ENCODE data around the gene NFKBIA.

The NFKBIA gene

DNA sequence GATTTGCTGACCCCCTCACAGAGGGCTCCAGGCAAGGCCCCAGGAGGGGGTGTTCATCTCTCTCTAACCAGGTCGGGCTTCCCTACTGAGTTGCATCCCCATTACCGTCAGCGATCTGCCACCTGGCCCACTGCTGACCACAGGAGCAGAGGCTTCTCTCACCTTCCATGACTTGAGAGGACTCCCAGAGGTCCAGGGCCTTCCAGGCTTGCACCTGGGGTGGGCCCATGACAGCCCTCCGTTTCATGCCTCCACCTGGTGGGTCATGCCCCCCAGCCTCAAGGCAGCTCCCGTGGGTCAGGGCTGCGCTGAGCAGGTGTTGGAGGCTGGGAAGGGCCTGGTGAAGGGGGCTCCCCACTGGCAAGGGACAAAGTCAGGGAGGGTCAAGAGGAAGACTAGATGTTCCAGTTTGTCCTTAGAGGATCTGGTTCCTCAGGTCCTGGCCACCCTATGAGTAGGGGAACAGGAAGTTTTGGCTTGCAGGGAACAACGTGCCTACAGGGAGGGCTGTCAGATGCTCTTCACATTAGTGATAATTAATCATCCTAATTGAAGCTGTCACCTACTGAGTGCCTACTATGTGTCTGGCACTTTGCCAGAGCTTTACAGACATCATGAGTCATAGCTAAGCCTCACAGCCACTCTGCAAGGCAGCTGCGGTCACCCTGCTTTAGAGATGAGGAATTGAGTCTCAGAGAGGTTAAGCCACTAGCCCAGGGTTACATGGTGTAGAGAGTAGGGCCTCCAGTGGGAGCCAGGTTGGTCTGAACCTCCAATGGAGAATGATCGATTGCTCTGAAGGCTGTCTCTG, 13.8 kb downstream of the NFKBIA start:
- peak overlapping the region; percentile 24 for H3K18ac ChIP-seq (ENCODE audit: low read length)
- no peak overlapping the region for H3K4me2 ChIP-seq (ENCODE audit: insufficient read depth, low read length, poor library complexity, severe bottlenecking)
- H4K91ac ChIP-seq (ENCODE audit: low read depth, low read length, poor library complexity), result no peak overlapping the region
- H3K9me3 ChIP-seq (replicated peaks in 1 of 2; ENCODE audit: control insufficient read depth in 2 of 2, insufficient read depth in 1 of 2, low read depth in 1 of 2, low read length in 2 of 2), result peaks cover 0 to 2% of the 10 kb centered on the region in 2 donors
- H2BK120ac ChIP-seq (ENCODE audit: low read depth, low read length), result no peak overlapping the region
- H3K23ac ChIP-seq (ENCODE audit: low read depth, low read length, poor library complexity), result no peak overlapping the region
- no peak overlapping the region for H3K4ac ChIP-seq (ENCODE audit: low read length)
- H3K27ac ChIP-seq (replicated peaks; ENCODE audit: low read length), result no peak overlapping the region
- peaks cover under 1% of the 10 kb centered on the region in 2 donors for H3K4me1 ChIP-seq (ENCODE audit: control insufficient read depth in 2 of 2, insufficient read depth in 1 of 2, low read depth in 1 of 2, low read length in 2 of 2)
- H3K14ac ChIP-seq (ENCODE audit: low read length), result no peak overlapping the region
- H3K79me1 ChIP-seq (ENCODE audit: low read depth, low read length), result no peaks in the 10 kb centered on the region
- H2AK5ac ChIP-seq (ENCODE audit: low read depth, low read length), result peak overlapping the region; percentile 29
- no CpG with 5 or more reads among the region's 9 CpGs for WGBS, 2 donors (ENCODE audit: extremely low coverage in 2 of 2, insufficient read length in 2 of 2, insufficient replicate concordance in 1 of 2)
- no peaks in the 10 kb centered on the region for H3K27me3 ChIP-seq (ENCODE audit: control insufficient read depth in 3 of 3, insufficient read depth in 3 of 3, low read depth in 1 of 3, low read length in 3 of 3)
- H2BK12ac ChIP-seq (ENCODE audit: low read length), result no peak overlapping the region
- H2AFZ ChIP-seq (ENCODE audit: low read length), result no peak overlapping the region
- no peak overlapping the region for H3K9ac ChIP-seq (ENCODE audit: low read depth, low read length, poor library complexity)
- DNase-seq (ENCODE audit: low spot score), result no peak
- no peak overlapping the region for H2BK15ac ChIP-seq (ENCODE audit: low read length)
- H4K8ac ChIP-seq (ENCODE audit: low read depth, low read length), result no peak overlapping the region
- H3K36me3 ChIP-seq (replicated peaks in 1 of 2; ENCODE audit: control insufficient read depth in 2 of 2, insufficient read depth in 2 of 2, low read length in 2 of 2), result no peaks in the 10 kb centered on the region
- no peak overlapping the region for H2BK5ac ChIP-seq (ENCODE audit: low read length)
- no peak overlapping the region for H3K4me3 ChIP-seq (ENCODE audit: low read length in 2 of 2)

DNA sequence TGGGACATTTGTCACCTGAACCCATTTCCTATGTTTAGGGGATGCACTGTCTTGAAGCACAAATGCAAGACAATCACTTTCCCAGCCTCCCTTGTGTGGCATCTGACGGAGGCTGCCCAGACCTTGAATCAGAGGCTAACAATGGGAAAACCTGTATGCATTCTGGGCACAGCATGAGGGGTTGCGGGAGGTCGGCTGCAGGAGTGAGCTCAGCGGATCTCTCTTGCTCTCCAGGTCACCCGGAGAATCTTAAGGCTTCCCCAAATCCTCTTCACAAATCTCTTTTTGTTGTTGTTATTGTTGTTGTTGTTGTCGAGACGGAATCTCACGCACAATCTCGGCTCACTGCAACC, 15.3 kb downstream of the NFKBIA start:
- no peak overlapping the region for H4K8ac ChIP-seq (ENCODE audit: low read depth, low read length)
- H2BK12ac ChIP-seq (ENCODE audit: low read length), result no peak overlapping the region
- H3K9me3 ChIP-seq (replicated peaks in 1 of 2; ENCODE audit: control insufficient read depth in 2 of 2, insufficient read depth in 1 of 2, low read depth in 1 of 2, low read length in 2 of 2), result peaks cover 0 to 2% of the 10 kb centered on the region in 2 donors
- H3K36me3 ChIP-seq (replicated peaks in 1 of 2; ENCODE audit: control insufficient read depth in 2 of 2, insufficient read depth in 2 of 2, low read length in 2 of 2), result no peaks in the 10 kb centered on the region
- H3K4ac ChIP-seq (ENCODE audit: low read length), result no peak overlapping the region
- no peak overlapping the region for H3K4me3 ChIP-seq (ENCODE audit: low read length in 2 of 2)
- no peak overlapping the region for H2BK120ac ChIP-seq (ENCODE audit: low read depth, low read length)
- no peak overlapping the region for H2AFZ ChIP-seq (ENCODE audit: low read length)
- no peak overlapping the region for H3K23ac ChIP-seq (ENCODE audit: low read depth, low read length, poor library complexity)
- H3K79me1 ChIP-seq (ENCODE audit: low read depth, low read length), result no peaks in the 10 kb centered on the region
- no peak overlapping the region for H3K18ac ChIP-seq (ENCODE audit: low read length)
- no peak overlapping the region for H3K14ac ChIP-seq (ENCODE audit: low read length)
- no peak overlapping the region for H3K4me2 ChIP-seq (ENCODE audit: insufficient read depth, low read length, poor library complexity, severe bottlenecking)
- no peak overlapping the region for H2BK5ac ChIP-seq (ENCODE audit: low read length)
- H2BK15ac ChIP-seq (ENCODE audit: low read length), result no peak overlapping the region
- no peak overlapping the region for H2AK5ac ChIP-seq (ENCODE audit: low read depth, low read length)
- peaks cover 8 to 15% of the 10 kb centered on the region in 2 donors for H3K4me1 ChIP-seq (ENCODE audit: control insufficient read depth in 2 of 2, insufficient read depth in 1 of 2, low read depth in 1 of 2, low read length in 2 of 2)
- H4K91ac ChIP-seq (ENCODE audit: low read depth, low read length, poor library complexity), result no peak overlapping the region
- DNase-seq (ENCODE audit: low spot score), result no peak
- H3K9ac ChIP-seq (ENCODE audit: low read depth, low read length, poor library complexity), result no peak overlapping the region
- WGBS, 2 donors (ENCODE audit: extremely low coverage in 2 of 2, insufficient read length in 2 of 2, insufficient replicate concordance in 1 of 2), result no CpG with 5 or more reads among the region's 9 CpGs
- no peaks in the 10 kb centered on the region for H3K27me3 ChIP-seq (ENCODE audit: control insufficient read depth in 3 of 3, insufficient read depth in 3 of 3, low read depth in 1 of 3, low read length in 3 of 3)
- no peak overlapping the region for H3K27ac ChIP-seq (replicated peaks; ENCODE audit: low read length)

- H3K18ac ChIP-seq (ENCODE audit: low read length), result no peak overlapping the region
- H4K91ac ChIP-seq (ENCODE audit: low read depth, low read length, poor library complexity), result no peak overlapping the region
- no peak for DNase-seq (ENCODE audit: low spot score)
- H3K9me3 ChIP-seq (replicated peaks in 1 of 2; ENCODE audit: control insufficient read depth in 2 of 2, insufficient read depth in 1 of 2, low read depth in 1 of 2, low read length in 2 of 2), result peaks cover 0 to 2% of the 10 kb centered on the region in 2 donors
- H3K27ac ChIP-seq (replicated peaks; ENCODE audit: low read length), result no peak overlapping the region
- H2BK5ac ChIP-seq (ENCODE audit: low read length), result no peak overlapping the region
- no peak overlapping the region for H2AK5ac ChIP-seq (ENCODE audit: low read depth, low read length)
- H3K79me1 ChIP-seq (ENCODE audit: low read depth, low read length), result no peaks in the 10 kb centered on the region
- no peak overlapping the region for H3K23ac ChIP-seq (ENCODE audit: low read depth, low read length, poor library complexity)
- H3K4ac ChIP-seq (ENCODE audit: low read length), result no peak overlapping the region
- no peak overlapping the region for H3K4me2 ChIP-seq (ENCODE audit: insufficient read depth, low read length, poor library complexity, severe bottlenecking)
- H2BK12ac ChIP-seq (ENCODE audit: low read length), result no peak overlapping the region
- H4K8ac ChIP-seq (ENCODE audit: low read depth, low read length), result no peak overlapping the region
- no peaks in the 10 kb centered on the region for H3K36me3 ChIP-seq (replicated peaks in 1 of 2; ENCODE audit: control insufficient read depth in 2 of 2, insufficient read depth in 2 of 2, low read length in 2 of 2)
- no CpG with 5 or more reads among the region's 14 CpGs for WGBS, 2 donors (ENCODE audit: extremely low coverage in 2 of 2, insufficient read length in 2 of 2, insufficient replicate concordance in 1 of 2)
- no peak overlapping the region for H3K4me3 ChIP-seq (ENCODE audit: low read length in 2 of 2)
- H3K14ac ChIP-seq (ENCODE audit: low read length), result no peak overlapping the region
- no peak overlapping the region for H2AFZ ChIP-seq (ENCODE audit: low read length)
- H3K4me1 ChIP-seq (ENCODE audit: control insufficient read depth in 2 of 2, insufficient read depth in 1 of 2, low read depth in 1 of 2, low read length in 2 of 2), result peaks cover 8 to 17% of the 10 kb centered on the region in 2 donors
- no peak overlapping the region for H3K9ac ChIP-seq (ENCODE audit: low read depth, low read length, poor library complexity)
- no peak overlapping the region for H2BK15ac ChIP-seq (ENCODE audit: low read length)
- no peaks in the 10 kb centered on the region for H3K27me3 ChIP-seq (ENCODE audit: control insufficient read depth in 3 of 3, insufficient read depth in 3 of 3, low read depth in 1 of 3, low read length in 3 of 3)
- no peak overlapping the region for H2BK120ac ChIP-seq (ENCODE audit: low read depth, low read length)
Measured at GRCh38 chr14:35388656-35389314, 15.8 kb downstream of the NFKBIA start.
